NCI-H748 treated with DMSO at 0.1 percent for 48 hours (cell line): ENCODE data around the gene GID8.

ENCODE experiments used
- DNase-seq: peaks from one replicate; lab custom pipeline; 2025; lab: John Stamatoyannopoulos, UW

GID8 gene

DNA sequence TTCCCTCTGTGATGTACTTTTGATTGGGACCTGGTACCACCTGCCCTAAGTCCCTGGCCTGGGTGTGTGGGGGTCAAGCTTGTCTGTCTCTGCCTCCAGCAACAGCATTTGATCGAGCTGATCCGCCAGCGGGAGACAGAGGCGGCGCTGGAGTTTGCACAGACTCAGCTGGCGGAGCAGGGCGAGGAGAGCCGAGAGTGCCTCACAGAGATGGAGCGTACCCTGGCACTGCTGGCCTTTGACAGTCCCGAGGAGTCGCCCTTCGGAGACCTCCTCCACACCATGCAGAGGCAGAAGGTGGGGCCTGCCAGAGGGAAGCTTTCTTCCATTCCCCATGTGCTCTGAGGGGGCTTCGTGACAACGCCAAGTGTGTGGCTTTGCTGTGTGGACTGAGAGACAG is 5.4 kb downstream of the GID8 start:
- no peak for DNase-seq

DNA sequence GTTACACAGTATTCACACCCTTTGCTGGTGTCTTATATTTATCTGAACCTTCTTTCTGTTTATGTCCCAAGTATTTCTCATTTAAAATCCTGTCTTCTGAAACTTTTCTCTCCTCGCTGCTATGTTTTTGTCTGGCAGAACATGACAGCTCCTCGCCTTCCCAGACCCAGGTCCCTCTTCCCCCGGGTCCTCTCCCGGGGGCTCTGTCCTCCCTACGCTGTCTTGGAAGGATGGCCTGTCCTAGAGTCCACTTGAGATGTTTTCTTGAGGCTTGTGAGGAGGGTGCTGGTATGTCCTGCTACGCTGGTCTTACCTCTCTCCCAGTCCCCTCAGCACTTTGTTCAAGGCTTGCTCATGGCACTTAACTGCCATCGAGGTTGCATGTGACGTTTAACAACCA is 6.2 kb downstream of the GID8 start:
- DNase-seq: no peak

DNA sequence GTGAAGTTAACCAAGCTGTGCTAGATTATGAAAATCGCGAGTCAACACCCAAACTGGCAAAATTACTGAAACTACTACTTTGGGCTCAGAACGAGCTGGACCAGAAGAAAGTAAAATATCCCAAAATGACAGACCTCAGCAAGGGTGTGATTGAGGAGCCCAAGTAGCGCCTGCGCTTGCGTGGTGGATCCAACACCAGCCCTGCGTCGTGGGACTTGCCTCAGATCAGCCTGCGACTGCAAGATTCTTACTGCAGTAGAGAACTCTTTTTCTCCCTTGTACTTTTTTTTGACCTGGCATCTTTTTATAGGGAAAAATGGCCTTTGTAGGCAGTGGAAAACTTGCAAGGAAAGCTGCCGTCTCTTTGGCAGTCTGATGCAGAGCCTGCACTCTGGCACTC is 6.8 kb downstream of the GID8 start:
- no peak for DNase-seq

GRCh38 chr20:62945771-62946339 is 7.9 kb downstream of the GID8 start:
- DNase-seq: no peak

GRCh38 chr20:62946918-62947317 is 9.0 kb downstream of the GID8 start:
- DNase-seq: no peak

DNA sequence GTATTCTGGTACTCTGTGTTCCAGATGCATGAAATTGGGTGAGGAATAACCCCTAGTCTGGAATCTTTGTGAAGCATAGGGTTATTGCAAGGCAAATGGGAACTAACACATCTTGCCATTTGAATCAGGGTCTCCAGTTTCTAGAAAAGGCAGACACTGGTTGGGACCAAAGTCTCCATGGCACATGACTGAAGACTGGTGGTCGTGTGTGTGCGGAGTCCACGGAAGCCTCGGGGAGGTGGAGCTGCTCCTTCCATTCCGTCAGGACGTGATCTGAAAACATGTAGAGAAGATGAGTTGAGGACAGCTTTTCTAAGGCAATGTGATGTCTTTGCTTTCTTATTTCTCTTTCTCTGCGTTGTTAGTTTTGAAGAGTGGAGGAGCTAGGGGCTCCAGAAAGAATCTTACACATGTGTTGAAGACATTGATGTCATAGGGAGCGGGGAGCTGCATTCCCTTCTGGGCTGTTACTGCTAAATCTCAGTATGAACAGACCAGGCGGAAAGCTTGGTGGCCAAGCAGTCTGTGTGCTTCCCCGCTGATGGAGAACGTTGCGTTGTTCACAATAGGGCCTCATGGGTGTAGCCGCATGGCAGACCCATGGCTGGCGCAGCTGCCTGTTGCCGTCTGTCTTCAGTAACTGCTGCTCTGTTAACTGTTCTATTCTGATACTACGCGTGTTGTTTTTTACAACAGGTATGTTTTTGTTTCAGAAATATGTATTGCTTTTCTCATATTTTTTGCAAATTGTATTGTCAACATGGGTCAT is 9.8 kb downstream of the GID8 start:
- no peak for DNase-seq

DNA sequence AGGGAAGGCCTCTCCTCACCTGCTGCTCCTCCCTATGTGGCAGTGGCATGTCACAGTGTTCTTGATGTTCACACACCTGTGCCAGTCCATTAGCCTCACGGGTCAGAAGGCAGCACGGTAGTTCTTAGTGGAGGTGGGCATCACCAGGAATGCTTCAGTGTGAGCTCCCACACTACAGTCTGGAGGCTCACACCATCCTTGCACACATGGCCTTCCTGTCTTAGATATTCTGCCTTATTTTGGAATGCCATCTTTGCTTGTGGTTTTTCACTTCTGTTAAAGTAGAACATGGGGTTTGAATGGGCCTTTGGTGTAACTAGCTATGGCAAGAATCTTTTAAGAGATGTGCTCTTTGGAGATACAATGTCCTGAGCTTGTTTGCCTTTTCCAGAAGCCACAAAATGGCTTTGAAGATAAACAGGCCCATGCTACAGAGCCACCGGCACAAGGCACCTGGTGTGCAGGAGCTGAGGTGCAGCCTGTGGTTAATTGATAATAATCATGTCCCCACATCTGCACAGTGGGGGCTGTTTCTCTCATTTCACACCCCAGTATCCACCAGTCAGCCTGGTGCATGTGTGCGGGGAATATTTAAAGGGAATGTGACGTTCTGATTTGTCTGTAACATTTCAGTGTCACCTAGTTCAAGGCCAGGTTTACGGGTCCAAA is 11.3 kb downstream of the GID8 start:
- DNase-seq: no peak

DNA sequence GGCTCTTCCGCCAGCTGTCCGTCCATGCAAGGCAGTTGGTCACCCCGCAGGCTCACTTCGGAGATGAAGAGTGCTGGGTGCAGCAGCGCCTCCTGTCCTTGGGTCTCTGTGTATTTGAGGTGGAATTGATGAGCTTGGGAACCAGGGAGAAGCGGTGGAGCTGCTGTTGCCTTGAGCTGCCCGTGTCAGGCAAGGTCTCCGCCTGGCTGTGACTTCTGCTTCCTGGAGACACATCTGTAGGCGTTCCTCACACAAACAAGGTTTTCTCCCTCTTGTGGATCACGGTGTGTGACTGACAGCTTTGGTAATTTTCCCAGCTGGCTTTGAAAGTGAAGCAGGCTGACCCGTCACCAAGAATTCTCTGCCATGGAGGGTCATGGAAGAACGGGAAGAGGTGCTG is 12.0 kb downstream of the GID8 start:
- no peak for DNase-seq

DNA sequence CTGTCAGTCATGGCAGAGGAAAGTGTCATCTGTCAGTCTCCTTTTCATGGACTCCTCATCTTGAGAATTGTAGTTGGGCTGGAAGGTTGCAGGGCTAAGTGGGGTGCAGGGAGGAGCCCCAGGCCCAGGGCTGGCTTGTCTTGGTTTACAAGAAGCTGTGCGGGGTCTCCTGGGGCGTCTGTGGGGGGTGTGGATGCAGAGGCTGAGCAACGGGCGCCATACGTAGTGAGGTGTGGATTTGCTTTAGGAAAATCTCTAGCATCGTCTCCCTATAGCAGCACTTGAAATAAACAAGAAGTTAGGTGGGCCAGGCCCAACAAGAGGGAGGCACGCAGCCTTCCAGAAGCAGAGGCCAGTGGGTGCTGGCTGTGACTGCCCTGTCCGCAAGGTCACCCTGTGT is 12.8 kb downstream of the GID8 start:
- no peak for DNase-seq

DNA sequence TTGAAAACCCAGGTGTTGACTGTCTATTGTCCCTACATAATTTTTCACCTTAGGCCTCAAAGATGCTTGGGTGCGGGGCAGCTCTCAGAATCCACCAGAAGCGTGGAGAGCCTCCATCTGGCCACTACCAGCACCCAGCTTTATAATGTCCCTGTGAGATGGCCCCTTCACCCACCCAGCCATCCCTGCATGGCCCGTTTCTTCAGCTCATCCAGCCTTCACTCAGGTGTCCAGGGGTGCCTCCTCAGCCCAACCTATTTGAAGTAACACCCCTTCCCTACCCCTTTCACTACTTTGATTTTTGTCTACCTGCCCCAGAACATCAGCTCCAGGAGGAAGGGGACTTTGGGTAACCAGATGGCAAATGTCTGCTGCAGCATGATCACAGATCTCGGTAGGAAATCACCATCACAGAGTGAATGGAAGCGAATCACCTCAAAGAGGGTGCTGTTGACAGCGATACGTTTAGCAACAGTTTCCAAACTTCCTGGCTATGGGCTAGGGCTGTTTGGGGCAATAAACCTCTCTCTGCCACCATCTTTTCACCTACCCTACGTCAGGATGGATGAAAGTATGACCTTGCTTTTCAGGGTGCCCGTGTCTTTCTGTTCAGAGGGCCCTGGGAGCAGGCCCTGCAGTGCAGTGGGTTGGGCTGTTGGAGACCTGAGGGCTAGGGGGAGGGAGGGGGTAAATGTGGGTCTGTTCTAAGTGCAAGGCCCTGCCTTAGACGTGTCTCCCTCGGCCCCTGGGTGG is 13.4 kb downstream of the GID8 start:
- no peak for DNase-seq

DNA sequence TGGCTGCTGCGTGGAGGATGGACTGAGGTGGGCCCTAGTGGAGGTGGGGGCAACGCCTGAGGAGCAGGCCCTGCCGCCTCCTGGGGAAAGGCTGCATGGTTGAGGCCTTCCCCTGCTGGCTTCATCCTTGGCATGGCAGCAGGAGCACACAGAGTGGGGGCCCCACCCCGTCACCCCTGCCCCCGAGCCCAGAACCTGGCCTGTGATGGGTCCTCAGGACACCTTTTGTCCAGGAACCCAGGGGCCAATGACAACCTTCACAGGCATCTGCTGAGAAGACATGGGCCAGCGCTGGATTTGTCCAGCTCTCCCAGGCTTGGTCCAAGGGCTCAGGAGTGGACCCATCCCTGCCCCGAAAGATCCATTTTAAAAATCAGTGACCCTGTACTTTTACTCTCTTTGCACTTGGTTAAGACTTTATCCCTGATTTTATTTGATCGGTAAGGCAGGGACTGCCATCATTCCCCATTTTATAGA is 14.0 kb downstream of the GID8 start:
- no peak for DNase-seq

- no peak for DNase-seq
Measured at GRCh38 chr20:62952373-62952967, 14.5 kb downstream of the GID8 start, which contains the start of gene SLC17A9. Gene SLC17A9 (plus strand): TSS chr20:62952709. CDS start chr20:62952831, 122 bp downstream.

- no peak for DNase-seq
Measured at GRCh38 chr20:62952968-62953838, 15.3 kb downstream of the GID8 start.

DNA sequence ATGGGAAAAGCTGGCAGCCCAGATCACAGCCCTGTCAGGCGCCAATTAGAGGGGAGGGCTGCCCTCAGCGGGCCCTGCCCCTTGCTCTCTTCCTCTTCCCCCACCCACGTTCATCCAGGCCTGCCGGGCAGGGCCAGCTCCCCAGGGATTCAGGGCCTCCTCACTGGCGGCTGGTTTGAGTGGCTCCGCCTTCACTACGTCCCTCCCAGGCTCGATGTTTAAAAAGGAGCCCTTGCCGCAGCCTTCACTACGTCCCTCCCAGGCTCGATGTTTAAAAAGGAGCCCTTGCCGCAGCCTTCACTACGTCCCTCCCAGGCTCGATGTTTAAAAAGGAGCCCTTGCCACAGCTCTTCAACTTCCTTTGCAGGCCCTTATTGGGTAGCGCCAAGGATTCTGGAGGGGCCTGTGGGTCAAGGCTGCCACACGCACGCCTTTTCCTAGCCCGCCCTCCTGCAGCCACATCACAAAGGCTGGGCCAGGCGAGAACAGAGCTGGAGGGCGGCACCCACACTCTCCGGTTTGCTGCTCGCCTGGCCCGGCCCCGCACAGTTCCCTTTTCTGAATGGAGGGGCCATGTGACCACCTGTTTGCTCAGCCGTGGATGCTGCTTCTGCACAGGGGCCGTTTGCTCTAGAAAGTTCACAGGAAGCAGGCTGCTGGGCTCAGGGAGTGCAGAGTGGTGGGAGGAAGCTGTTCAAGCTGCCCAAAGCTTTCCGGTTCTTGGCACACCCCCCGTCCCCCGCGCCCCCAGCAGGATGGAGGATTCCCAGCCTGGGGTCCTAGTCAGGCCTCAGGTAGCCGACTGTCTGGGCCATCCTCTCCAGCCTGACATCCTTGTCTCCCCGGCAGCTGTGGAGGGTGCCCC is 16.1 kb downstream of the GID8 start:
- DNase-seq: peak; percentile 18

DNA sequence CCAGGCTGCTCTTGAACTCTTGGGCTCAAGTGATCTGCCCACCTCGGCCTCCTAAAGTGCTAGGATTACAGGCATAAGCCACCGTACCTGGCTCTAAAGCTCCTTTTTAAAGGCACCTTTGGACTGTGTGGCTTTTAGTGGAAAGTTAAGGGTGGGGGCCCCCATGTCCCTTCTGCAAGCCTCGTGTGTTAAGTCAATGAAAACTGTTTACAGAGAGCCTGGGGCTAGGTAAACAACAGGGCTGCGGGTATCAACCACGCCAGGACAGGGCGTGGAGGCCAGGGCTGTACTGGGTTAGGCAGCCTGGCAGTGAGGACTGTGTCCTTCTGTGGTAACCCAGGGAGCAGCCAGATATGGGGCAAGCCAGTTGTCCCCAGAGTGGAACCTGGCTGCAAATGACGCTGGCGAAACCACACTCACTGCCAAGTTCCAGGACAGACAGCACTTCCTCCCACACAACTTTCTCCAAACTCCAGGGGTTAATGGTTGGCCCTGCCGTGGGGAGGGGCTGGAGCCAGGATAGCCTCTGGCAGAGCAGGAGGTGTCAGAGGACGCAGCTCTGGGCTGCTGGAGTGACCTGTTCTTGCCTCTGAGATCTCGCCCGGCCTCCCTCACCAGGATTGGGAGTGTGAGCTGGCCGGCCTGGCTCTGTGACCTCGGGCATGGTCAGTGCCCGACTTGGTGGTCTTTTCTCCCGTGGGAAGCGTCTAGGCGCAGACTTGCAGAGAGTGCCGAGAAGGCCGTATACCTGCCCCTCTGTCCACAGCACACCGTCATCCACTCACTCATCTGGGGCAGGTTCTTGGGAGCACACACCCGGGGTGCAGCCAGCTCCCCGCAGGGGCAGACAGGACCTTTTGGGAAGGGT is 17.8 kb downstream of the GID8 start:
- no peak for DNase-seq

- no peak for DNase-seq
Measured at GRCh38 chr20:62956387-62957135, 18.6 kb downstream of the GID8 start.

DNA sequence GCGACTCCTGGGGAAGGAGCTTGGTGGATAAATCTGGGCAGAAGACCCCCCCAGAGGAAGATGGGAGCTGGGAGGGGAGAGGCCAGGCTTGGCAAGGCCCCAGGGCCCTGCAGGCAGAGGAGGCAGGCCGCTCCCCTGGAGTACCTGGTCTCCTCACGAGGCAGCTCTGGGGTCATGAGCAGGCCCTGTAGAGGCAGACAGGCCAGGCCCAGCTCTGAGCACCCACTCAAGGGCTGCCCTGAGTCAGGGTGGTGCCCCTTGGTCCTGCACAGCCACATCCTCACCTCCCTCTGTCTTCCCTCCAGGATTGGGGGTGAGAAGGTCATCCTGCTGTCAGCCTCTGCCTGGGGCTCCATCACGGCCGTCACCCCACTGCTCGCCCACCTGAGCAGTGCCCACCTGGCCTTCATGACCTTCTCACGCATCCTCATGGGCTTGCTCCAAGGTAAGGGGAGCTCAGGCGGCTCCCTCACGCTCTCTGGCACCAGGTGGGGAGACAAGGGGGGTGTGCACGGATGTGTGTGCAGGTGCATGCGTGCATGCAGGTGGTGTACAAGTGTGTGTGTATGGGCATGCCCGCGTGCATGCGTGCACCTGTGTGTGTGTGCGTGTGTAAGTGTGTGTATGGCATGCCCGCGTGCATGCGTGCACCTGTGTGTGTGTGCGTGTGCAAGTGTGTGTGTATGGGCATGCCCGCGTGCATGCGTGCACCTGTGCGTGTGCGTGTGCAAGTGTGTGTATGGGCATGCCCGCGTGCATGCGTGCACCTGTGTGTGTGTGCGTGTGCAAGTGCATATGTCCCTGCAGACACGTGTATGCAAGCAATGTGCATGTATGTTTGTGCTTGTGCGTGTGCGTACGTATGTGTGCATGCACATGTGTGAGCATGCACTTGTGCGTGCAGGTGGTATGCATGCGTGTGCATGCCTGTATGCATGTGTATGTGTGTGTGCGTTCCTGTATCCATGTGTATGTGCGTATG is 19.5 kb downstream of the GID8 start:
- no peak for DNase-seq
